Omental fat pad (tissue), 4 donors: ENCODE results near the gene FGFRL1. TPM values are rescaled to one million over a fixed set of nuclear protein-coding genes. Genes with fewer than 3 reads are reported as not detected.
A peak's percentile ranks its signal among the peaks of the same experiment; 100 is the strongest.

Experiments used
- ATAC-seq: fragments of 150-250 bp; one replicate; pipeline ENCODE4 v1.9.1; 2016; ENCODE audit warnings: mild to moderate bottlenecking, moderate library complexity; ENCODE audit not compliant: low FRiP score
- DNase-seq: peaks from one replicate; pipeline ENCODE4 v3.0.0-alpha.2; 2019; ENCODE audit warnings: low spot score
- total RNA-seq, 4 donors: library from RNA; depleted of rRNA; stranded (reverse); fragments of >200 nt; gene quantifications; one replicate each; pipeline ENCODE4 v1.1.0, GENCODE V29; 2016
- TF ChIP-seq, protein P1 (sequence below), 3 donors: fragments of 450-650 bp; IDR thresholded peaks; one replicate each; pipeline ENCODE4 v1.5.1; 2016 to 2017; ENCODE audit warnings: antibody characterized with exemption in 3 of 3, mild to moderate bottlenecking in 3 of 3, moderate library complexity in 2 of 3

FGFRL1 gene
- total RNA-seq, 4 donors from 2014 or later, result 25.1 to 91.7 (median 68.8) TPM

DNA sequence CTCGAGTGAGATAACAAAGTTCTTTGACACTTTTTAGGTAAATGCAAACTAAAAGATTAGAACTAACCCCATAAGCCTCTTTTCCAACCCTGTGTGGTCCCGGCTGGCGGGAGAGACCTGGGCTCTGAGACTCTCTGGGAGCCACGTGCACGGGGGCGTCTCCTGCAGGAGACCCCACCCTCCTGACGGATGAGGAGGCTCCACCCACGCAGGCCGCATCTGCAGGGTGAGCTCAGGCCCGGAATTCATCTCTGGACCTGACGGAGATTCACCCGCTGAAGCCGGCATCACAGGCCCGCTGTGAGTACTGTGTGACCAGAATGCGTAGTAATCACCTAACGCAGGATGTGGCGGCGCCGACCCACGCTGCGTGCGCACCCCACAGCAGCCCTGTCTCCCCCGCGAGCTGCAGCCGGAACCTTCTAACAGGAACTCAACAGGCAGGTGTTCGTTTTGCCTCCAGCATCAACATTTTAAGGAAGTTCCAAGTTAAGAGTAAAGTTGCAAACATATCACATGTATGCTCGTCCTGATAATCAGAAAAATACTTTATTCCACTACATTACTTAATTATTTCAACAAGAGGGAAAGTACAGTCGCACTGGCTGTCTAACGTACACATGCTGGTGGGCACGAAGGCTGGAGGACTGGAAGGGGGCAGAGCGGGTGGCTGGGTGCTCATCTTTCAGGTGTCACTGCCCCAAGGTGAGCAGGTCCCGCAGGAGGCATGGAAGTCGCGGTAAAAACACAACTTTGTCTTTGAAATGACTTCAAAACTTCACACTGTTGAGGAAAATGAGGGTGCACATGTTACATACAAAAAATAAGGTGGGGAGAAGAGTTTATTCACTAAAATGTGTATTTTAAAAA is 44.5 kb downstream of the FGFRL1 start:
- ATAC-seq (peak; percentile 81), DNase-seq (no peak)
- TF ChIP-seq, protein P1, sequence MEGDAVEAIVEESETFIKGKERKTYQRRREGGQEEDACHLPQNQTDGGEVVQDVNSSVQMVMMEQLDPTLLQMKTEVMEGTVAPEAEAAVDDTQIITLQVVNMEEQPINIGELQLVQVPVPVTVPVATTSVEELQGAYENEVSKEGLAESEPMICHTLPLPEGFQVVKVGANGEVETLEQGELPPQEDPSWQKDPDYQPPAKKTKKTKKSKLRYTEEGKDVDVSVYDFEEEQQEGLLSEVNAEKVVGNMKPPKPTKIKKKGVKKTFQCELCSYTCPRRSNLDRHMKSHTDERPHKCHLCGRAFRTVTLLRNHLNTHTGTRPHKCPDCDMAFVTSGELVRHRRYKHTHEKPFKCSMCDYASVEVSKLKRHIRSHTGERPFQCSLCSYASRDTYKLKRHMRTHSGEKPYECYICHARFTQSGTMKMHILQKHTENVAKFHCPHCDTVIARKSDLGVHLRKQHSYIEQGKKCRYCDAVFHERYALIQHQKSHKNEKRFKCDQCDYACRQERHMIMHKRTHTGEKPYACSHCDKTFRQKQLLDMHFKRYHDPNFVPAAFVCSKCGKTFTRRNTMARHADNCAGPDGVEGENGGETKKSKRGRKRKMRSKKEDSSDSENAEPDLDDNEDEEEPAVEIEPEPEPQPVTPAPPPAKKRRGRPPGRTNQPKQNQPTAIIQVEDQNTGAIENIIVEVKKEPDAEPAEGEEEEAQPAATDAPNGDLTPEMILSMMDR (IDR thresholded peaks at IDR 0.05), result no peak

GRCh38 chr4:1056671-1057402 is 45.4 kb downstream of the FGFRL1 start:
- TF ChIP-seq, protein P1 (IDR thresholded peaks at IDR 0.05), result no peak
- DNase-seq, result no peak
- no peak for ATAC-seq

- no peak for DNase-seq
- TF ChIP-seq, protein P1 (IDR thresholded peaks at IDR 0.05), result no peak
- no peak for ATAC-seq
These were observed 45.9 kb downstream of the FGFRL1 start for GRCh38 chr4:1057403-1057745.

GRCh38 chr4:1058198-1058996 is 47.0 kb downstream of the FGFRL1 start:
- DNase-seq, result no peak
- ATAC-seq, result peak; percentile 29

DNA sequence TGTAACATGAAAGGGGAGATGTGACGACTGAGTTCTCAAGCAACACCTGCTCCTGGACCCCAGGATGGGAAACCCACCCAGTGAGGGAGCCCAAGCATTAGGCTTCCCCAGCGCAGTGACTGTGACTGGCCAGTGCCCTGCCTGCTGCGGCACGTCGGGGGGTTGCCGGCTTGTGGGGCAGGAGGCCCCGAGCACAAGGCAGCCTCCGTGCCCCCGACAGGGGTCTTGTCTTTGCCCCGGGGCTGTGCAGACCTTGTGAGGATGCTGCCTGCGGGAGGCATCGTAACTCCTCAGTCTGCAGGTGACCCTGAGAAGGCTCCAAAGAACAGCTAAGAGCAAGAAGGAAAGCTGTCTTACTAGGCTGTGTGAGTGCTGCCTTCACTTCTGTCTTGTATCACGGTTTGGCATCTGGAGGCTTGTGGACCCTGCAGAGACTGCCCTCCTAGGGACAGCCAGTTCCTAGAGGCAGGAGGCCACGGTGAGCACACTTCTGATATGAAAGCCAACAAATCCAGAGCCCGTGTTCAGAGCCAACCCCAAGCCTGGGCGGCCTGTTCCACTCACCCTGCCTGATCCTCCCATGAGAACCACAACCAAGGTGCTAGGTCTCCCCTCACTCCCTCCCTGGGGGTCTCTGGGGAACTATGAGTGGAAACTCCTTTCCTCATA is 47.7 kb downstream of the FGFRL1 start:
- ATAC-seq (no peak), DNase-seq (no peak)
- TF ChIP-seq, protein P1 (IDR thresholded peaks at IDR 0.05), result no peak

More at GRCh38 chr4:1058198-1058996, 47.0 kb downstream of the FGFRL1 start:
- TF ChIP-seq, protein P1 (IDR thresholded peaks at IDR 0.05), result no peak

GRCh38 chr4:1060121-1060520 is 48.7 kb downstream of the FGFRL1 start:
- ATAC-seq, result no peak
- TF ChIP-seq, protein P1 (IDR thresholded peaks at IDR 0.05), result no peak
- DNase-seq, result no peak
